ENCODE data around the gene ANKFN1. TPM values are rescaled to one million over a fixed set of nuclear protein-coding genes. Genes with fewer than 3 reads are reported as not detected.

ANKFN1 gene
- total and polyA plus RNA-seq, 10 of the 15 experiments (the other 5 are each of a cell fraction or from before 2014, with no cell fraction given), result 0.19 TPM; not detected in 9

DNA sequence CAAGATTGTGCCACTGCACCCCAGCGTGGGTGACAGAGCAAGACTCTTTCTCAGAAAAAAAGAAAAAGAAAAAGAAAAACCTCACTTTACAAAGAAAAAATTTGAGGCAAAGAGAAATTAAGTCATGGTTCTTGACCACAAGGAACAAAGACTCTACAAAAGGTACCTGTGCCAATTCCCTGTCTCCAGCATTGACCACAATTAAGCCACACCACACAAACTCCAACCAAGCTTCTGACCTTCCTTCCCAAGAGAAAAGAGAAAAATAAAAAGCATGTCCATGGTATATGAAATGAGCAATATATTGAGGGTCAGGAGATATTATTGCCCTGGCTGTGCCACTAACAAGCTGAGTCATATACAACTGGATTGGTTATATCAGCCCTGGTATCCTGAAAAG, 293.9 kb downstream of the ANKFN1 start (continued):
- TF ChIP-seq, protein P1, sequence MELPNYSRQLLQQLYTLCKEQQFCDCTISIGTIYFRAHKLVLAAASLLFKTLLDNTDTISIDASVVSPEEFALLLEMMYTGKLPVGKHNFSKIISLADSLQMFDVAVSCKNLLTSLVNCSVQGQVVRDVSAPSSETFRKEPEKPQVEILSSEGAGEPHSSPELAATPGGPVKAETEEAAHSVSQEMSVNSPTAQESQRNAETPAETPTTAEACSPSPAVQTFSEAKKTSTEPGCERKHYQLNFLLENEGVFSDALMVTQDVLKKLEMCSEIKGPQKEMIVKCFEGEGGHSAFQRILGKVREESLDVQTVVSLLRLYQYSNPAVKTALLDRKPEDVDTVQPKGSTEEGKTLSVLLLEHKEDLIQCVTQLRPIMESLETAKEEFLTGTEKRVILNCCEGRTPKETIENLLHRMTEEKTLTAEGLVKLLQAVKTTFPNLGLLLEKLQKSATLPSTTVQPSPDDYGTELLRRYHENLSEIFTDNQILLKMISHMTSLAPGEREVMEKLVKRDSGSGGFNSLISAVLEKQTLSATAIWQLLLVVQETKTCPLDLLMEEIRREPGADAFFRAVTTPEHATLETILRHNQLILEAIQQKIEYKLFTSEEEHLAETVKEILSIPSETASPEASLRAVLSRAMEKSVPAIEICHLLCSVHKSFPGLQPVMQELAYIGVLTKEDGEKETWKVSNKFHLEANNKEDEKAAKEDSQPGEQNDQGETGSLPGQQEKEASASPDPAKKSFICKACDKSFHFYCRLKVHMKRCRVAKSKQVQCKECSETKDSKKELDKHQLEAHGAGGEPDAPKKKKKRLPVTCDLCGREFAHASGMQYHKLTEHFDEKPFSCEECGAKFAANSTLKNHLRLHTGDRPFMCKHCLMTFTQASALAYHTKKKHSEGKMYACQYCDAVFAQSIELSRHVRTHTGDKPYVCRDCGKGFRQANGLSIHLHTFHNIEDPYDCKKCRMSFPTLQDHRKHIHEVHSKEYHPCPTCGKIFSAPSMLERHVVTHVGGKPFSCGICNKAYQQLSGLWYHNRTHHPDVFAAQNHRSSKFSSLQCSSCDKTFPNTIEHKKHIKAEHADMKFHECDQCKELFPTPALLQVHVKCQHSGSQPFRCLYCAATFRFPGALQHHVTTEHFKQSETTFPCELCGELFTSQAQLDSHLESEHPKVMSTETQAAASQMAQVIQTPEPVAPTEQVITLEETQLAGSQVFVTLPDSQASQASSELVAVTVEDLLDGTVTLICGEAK (IDR thresholded peaks at IDR 0.05; ENCODE audit: borderline replicate concordance), result no peak

DNA sequence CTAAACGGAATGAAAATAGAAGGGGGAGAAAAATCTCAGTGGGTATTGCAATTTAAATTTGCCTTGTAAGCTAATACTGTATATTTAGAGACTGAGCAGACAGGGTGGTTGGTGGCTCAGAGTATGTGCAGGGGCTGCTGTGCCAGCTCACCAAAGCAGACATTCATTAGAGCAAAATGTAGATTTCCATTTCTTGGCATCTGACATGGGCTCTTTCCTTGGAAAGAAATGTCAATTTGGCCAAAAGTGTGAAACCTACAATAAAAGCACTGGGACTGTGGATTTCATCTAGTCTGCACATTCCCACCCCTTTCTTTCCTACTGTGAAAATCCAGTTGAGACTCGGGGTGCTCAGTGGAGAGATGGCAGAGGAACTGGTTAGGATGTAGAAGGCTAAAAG, 295.1 kb downstream of the ANKFN1 start:
- no peak for ATAC-seq
- H3K4me1 ChIP-seq (ENCODE audit: control insufficient read depth, insufficient read depth, low read length), result no peaks in the 10 kb centered on the region
- in situ Hi-C loops (cut with MboI) (no loop called here), intact Hi-C loops (cut with micrococcal nuclease; ENCODE audit: unreplicated experiment) (no loop called here)
- no peak overlapping the region for H2AFZ ChIP-seq (ENCODE audit: control insufficient read depth, low read depth, low read length)
- no peak overlapping the region for H3K27ac ChIP-seq (ENCODE audit: control insufficient read depth, insufficient read depth)
- H4K20me1 ChIP-seq (ENCODE audit: control insufficient read depth, insufficient read depth), result no peaks in the 10 kb centered on the region
- ChIA-PET POLR2A (no interaction called here), SMC1A (ENCODE audit: uncharacterized antibody, unreplicated experiment) (no interaction called here), CTCF (no interaction called here), RAD21 (ENCODE audit: unreplicated experiment) (no interaction called here)
- 0% methylated on average over 2 of the region's 2 CpGs for WGBS (ENCODE audit: insufficient coverage, insufficient replicate concordance, low lambda C conversion rate, missing lambda C conversion rate)
- FAIRE-seq, result no peak
- H3K79me2 ChIP-seq (ENCODE audit: control insufficient read depth, insufficient read depth, low read length), result no peaks in the 10 kb centered on the region
- no peak for DNase-seq (ENCODE audit: low read depth, low spot score)
- no peak overlapping the region for H3K4me3 ChIP-seq
- no peak overlapping the region for H3K9ac ChIP-seq (ENCODE audit: control insufficient read depth, insufficient read depth, low read length)
- no peak overlapping the region for H3K4me2 ChIP-seq (ENCODE audit: control insufficient read depth, insufficient read depth)
- BruUV-seq (replicated peaks), result no TSS peak
- H3K27me3 ChIP-seq (replicated peaks in 1 of 2; ENCODE audit: control insufficient read depth in 2 of 2, insufficient read depth in 2 of 2, low read length in 1 of 2), result peaks cover 0 to 2% of the 10 kb centered on the region in 2 experiments; a peak in 1 of 4 replicates
- no peaks in the 10 kb centered on the region for H3K36me3 ChIP-seq (ENCODE audit: control insufficient read depth in 2 of 2, insufficient read depth in 2 of 2, low read length in 1 of 2)
- no peaks in the 10 kb centered on the region for H3K9me3 ChIP-seq (replicated peaks; ENCODE audit: control insufficient read depth, insufficient read depth, low read length)
- TF ChIP-seq, protein P2, sequence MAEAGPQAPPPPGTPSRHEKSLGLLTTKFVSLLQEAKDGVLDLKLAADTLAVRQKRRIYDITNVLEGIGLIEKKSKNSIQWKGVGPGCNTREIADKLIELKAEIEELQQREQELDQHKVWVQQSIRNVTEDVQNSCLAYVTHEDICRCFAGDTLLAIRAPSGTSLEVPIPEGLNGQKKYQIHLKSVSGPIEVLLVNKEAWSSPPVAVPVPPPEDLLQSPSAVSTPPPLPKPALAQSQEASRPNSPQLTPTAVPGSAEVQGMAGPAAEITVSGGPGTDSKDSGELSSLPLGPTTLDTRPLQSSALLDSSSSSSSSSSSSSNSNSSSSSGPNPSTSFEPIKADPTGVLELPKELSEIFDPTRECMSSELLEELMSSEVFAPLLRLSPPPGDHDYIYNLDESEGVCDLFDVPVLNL (IDR thresholded peaks at IDR 0.05; ENCODE audit: low read depth, low read length), result no peak
- no peak for TF ChIP-seq NFXL1 (IDR thresholded peaks at IDR 0.05; ENCODE audit: borderline replicate concordance)
- TF ChIP-seq, protein P3, sequence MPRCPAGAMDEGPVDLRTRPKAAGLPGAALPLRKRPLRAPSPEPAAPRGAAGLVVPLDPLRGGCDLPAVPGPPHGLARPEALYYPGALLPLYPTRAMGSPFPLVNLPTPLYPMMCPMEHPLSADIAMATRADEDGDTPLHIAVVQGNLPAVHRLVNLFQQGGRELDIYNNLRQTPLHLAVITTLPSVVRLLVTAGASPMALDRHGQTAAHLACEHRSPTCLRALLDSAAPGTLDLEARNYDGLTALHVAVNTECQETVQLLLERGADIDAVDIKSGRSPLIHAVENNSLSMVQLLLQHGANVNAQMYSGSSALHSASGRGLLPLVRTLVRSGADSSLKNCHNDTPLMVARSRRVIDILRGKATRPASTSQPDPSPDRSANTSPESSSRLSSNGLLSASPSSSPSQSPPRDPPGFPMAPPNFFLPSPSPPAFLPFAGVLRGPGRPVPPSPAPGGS (IDR thresholded peaks at IDR 0.05; ENCODE audit: borderline replicate concordance, insufficient read depth, low read depth, low read length, poor library complexity, severe bottlenecking), result no peak
- no peak for TF ChIP-seq CHD1 (IDR thresholded peaks at IDR 0.05; ENCODE audit: low read depth, low read length)
- TF ChIP-seq GABPA (IDR thresholded peaks at IDR 0.05; ENCODE audit: low read depth), result no peak
- no peak for TF ChIP-seq RAD51 (IDR thresholded peaks at IDR 0.05)
- no peak for TF ChIP-seq KAT2A (conservative IDR thresholded peaks at IDR 0.05; ENCODE audit: control insufficient read depth, low read depth, low read length)
- TF ChIP-seq CREB1 (IDR thresholded peaks at IDR 0.05; ENCODE audit: low read depth), result no peak
- no peak for TF ChIP-seq JUNB (IDR thresholded peaks at IDR 0.05)
- no peak for TF ChIP-seq SMAD5 (IDR thresholded peaks at IDR 0.05; ENCODE audit: low read depth)
- TF ChIP-seq, protein P4, sequence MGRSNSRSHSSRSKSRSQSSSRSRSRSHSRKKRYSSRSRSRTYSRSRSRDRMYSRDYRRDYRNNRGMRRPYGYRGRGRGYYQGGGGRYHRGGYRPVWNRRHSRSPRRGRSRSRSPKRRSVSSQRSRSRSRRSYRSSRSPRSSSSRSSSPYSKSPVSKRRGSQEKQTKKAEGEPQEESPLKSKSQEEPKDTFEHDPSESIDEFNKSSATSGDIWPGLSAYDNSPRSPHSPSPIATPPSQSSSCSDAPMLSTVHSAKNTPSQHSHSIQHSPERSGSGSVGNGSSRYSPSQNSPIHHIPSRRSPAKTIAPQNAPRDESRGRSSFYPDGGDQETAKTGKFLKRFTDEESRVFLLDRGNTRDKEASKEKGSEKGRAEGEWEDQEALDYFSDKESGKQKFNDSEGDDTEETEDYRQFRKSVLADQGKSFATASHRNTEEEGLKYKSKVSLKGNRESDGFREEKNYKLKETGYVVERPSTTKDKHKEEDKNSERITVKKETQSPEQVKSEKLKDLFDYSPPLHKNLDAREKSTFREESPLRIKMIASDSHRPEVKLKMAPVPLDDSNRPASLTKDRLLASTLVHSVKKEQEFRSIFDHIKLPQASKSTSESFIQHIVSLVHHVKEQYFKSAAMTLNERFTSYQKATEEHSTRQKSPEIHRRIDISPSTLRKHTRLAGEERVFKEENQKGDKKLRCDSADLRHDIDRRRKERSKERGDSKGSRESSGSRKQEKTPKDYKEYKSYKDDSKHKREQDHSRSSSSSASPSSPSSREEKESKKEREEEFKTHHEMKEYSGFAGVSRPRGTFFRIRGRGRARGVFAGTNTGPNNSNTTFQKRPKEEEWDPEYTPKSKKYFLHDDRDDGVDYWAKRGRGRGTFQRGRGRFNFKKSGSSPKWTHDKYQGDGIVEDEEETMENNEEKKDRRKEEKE (IDR thresholded peaks at IDR 0.05), result no peak
